T-cell (primary cell): Measurements from ENCODE around the gene PFKP. TPM values are rescaled to one million over a fixed set of nuclear protein-coding genes. Genes with fewer than 3 reads are reported as not detected.
A peak's percentile ranks its signal among the peaks of the same experiment; 100 is the strongest.

ENCODE experiments used
- ATAC-seq, 4 experiments: fragments of 200-7000 bp in 3 of 4; fragments of 150-1000 bp in 1 of 4; cut with Tn5 transposase; replicated peaks in 1 of 4; 1 replicate in 3 of 4; 2 replicates in 1 of 4; pipeline ENCODE4 v1.10.0; 2021; ENCODE audit warnings: moderate library complexity in 3 of 4, mild to moderate bottlenecking in 2 of 4, moderate number of reproducible peaks in 1 of 4
- CTCF ChIA-PET, 2 donors: fragments of 300-600 bp; sonication (Branson Sonifier 250); formaldehyde crosslinking; loops; one replicate each; lab custom pipeline; 2022; ENCODE audit warnings: antibody characterized with exemption in 2 of 2; lab: Charles Lee
- POLR2A ChIA-PET, 2 donors: fragments of 300-600 bp; sonication (Branson Sonifier 250); formaldehyde crosslinking; loops; one replicate each; lab custom pipeline; 2022; ENCODE audit warnings: antibody characterized with exemption in 2 of 2; lab: Charles Lee
- DNase-seq, 35 experiments: peaks; one replicate each; pipeline versions ENCODE4 v3.0.0 to v3.0.0-alpha.2; 2013 to 2023
- H3K27ac ChIP-seq: one replicate; pipeline ENCODE4 v1.5.1; 2013; ENCODE audit warnings: low read length
- H3K27me3 ChIP-seq, 2 experiments: replicated peaks in 1 of 2; 1 replicate in 1 of 2; 2 replicates in 1 of 2; pipeline versions ENCODE4 v1.6.1 to v1.7.0; 2013; ENCODE audit warnings: low read length in 1 of 2, mixed read lengths in 1 of 2; ENCODE audit not compliant: control insufficient read depth in 2 of 2, insufficient read depth in 2 of 2; ENCODE audit errors: extremely low read depth in 1 of 2
- H3K36me3 ChIP-seq, 2 donors: 1 replicate in 1 of 2; 2 replicates in 1 of 2; pipeline versions ENCODE4 v1.6.1 to v1.7.0; 2013; ENCODE audit warnings: low read length in 1 of 2; ENCODE audit not compliant: control insufficient read depth in 2 of 2, insufficient read depth in 1 of 2; ENCODE audit errors: extremely low read depth in 1 of 2
- H3K4me1 ChIP-seq, 2 experiments: 1 replicate in 1 of 2; 2 replicates in 1 of 2; pipeline versions ENCODE4 v1.6.1 to v1.7.0; 2013; ENCODE audit warnings: low read length in 2 of 2, mixed read lengths in 1 of 2; ENCODE audit not compliant: insufficient read depth in 2 of 2, control insufficient read depth in 1 of 2; ENCODE audit errors: extremely low read depth in 1 of 2
- H3K4me3 ChIP-seq, 2 donors: 1 replicate in 1 of 2; 2 replicates in 1 of 2; pipeline versions ENCODE4 v1.5.1 to v1.7.0; 2013; ENCODE audit warnings: mild to moderate bottlenecking in 2 of 2, low read length in 1 of 2, moderate library complexity in 1 of 2; ENCODE audit not compliant: control insufficient read depth in 1 of 2; ENCODE audit errors: extremely low read depth in 1 of 2
- H3K9me3 ChIP-seq: 2 replicates; pipeline ENCODE4 v1.7.0; 2013
- H3K27ac Mint-ChIP-seq, 2 donors: one replicate each; pipeline ENCODE4 v1.8.0; 2020 to 2021; ENCODE audit warnings: mild to moderate bottlenecking in 2 of 2, mixed read lengths in 2 of 2
- H3K27me3 Mint-ChIP-seq, 2 donors: one replicate each; pipeline ENCODE4 v1.8.0; 2021 to 2022; ENCODE audit warnings: mixed read lengths in 2 of 2
- H3K36me3 Mint-ChIP-seq: one replicate; pipeline ENCODE4 v1.8.0; 2021; ENCODE audit warnings: mixed read lengths
- H3K4me1 Mint-ChIP-seq, 3 donors: one replicate each; pipeline ENCODE4 v1.8.0; 2020 to 2022; ENCODE audit warnings: mixed read lengths in 3 of 3, mild to moderate bottlenecking in 1 of 3
- H3K4me3 Mint-ChIP-seq, 3 donors: one replicate each; pipeline ENCODE4 v1.8.0; 2020 to 2022; ENCODE audit warnings: mild to moderate bottlenecking in 3 of 3, mixed read lengths in 3 of 3, moderate library complexity in 3 of 3
- H3K9me3 Mint-ChIP-seq, 3 donors: one replicate each; pipeline ENCODE4 v1.8.0; 2020 to 2022; ENCODE audit warnings: mixed read lengths in 3 of 3
- WGBS: methylation state at CpG from one replicate; pipeline ENCODE4 v1.1.5; 2013; ENCODE audit warnings: missing lambda C conversion rate; ENCODE audit not compliant: insufficient coverage; 5-methylcytosine and 5-hydroxymethylcytosine counted together
- total RNA-seq, 35 experiments: library from RNA in 6 of 35; stranded (reverse) in 6 of 35; fragments of 120-200 nt in 1 of 35; gene quantifications; one replicate each; pipeline versions ENCODE4 v1.2.1 to v1.2.4 and lab custom pipeline; 2013 to 2026

PFKP gene
- total RNA-seq, 5 donors from 2014 or later (not counting 1 experiment from before 2014, with no cell fraction given), result 60.7 to 84.3 (median 70.2) TPM

DNA sequence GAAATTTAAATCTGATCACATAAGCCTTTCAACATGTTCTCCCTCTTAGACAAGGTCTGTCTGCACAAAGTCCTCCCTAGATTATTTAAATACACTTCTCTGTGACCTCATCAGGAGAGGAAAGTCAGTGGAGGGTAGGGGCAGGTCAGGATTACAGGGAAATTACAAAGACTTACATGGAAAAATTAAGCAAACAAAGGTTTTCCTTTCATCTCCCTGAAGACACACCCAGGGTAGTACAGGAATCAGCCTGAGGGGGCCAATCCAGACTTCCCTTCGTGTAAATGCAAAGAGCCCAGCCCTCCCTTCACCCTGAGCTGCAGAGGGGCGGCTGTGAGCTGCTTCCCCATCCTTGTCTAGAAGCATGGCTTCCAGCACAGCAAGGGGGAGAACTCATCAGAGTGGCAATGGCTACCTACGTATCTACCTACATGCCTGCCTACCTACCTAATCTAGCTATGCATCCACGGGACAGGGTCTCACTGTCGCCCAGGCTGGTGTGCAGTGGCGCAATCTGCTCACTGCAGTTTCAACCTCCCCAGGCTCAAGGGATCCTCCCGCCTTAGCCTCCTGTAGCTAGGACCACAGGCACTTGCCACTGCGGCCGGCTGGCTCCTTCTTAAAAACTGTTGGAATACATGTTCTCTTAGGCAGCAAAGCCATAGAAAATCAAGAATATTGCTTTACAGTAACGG lies 72.0 kb downstream of the PFKP start:
- peaks cover 71% of the 10 kb centered on the region for H3K36me3 Mint-ChIP-seq
- H3K27ac ChIP-seq, result no peak overlapping the region

GRCh38 chr10:3140280-3140679 lies 72.9 kb downstream of the PFKP start:
- no peaks in the 10 kb centered on the region for H3K4me1 Mint-ChIP-seq
- H3K27ac ChIP-seq, result no peak overlapping the region
- POLR2A ChIA-PET, result no interaction called here
- no peaks in the 10 kb centered on the region for H3K9me3 Mint-ChIP-seq
- no peak overlapping the region for H3K4me3 ChIP-seq
- no peaks in the 10 kb centered on the region for H3K27me3 Mint-ChIP-seq
- no peak overlapping the region for H3K4me3 Mint-ChIP-seq
- H3K27ac Mint-ChIP-seq, result peak overlapping the region in 1 of 2 donors; percentile 44
- WGBS, result 96% methylated on average over 8 of the region's 9 CpGs
- H3K36me3 Mint-ChIP-seq, result peaks cover 68% of the 10 kb centered on the region
- H3K4me1 ChIP-seq, result no peaks in the 10 kb centered on the region
- no peaks in the 10 kb centered on the region for H3K27me3 ChIP-seq
- CTCF ChIA-PET, result no interaction called here
- peaks cover 43 to 97% of the 10 kb centered on the region in 2 donors for H3K36me3 ChIP-seq
- ATAC-seq (no peak), DNase-seq (no peak)
- H3K9me3 ChIP-seq, result no peaks in the 10 kb centered on the region

More for the DNA sequence above, 72.0 kb downstream of the PFKP start:
- WGBS, result 98% methylated on average over 7 of the region's 10 CpGs
- Histone ChIP-seq H3K4me1 (no peaks in the 10 kb centered on the region), H3K27me3 (no peaks in the 10 kb centered on the region), H3K36me3 (peaks cover 38 to 97% of the 10 kb centered on the region in 2 donors), H3K9me3 (no peaks in the 10 kb centered on the region), H3K4me3 (no peak overlapping the region)
- CTCF ChIA-PET, result interaction anchor here in 1 of 2 donors (0.5 kb wide), 1 partner anchor 25 kb away, joined by 4 read pairs; no protein-coding TSS in a partner anchor
- H3K9me3 Mint-ChIP-seq, result no peaks in the 10 kb centered on the region
- H3K27ac Mint-ChIP-seq, result no peak overlapping the region
- no peak for DNase-seq
- H3K4me3 Mint-ChIP-seq, result no peak overlapping the region
- POLR2A ChIA-PET, result no interaction called here
- H3K4me1 Mint-ChIP-seq, result no peaks in the 10 kb centered on the region
- no peaks in the 10 kb centered on the region for H3K27me3 Mint-ChIP-seq
- ATAC-seq, result peak in 1 of 4 experiments; percentile 16

- Mint-ChIP-seq H3K4me3 (no peak overlapping the region), H3K36me3 (peaks cover 71% of the 10 kb centered on the region), H3K27ac (peak overlapping the region in 1 of 2 donors; percentile 2), H3K9me3 (no peaks in the 10 kb centered on the region), H3K27me3 (no peaks in the 10 kb centered on the region), H3K4me1 (no peaks in the 10 kb centered on the region)
- POLR2A ChIA-PET, result no interaction called here
- no peak for DNase-seq
- Histone ChIP-seq H3K4me3 (no peak overlapping the region), H3K9me3 (no peaks in the 10 kb centered on the region), H3K4me1 (no peaks in the 10 kb centered on the region), H3K27me3 (no peaks in the 10 kb centered on the region), H3K27ac (no peak overlapping the region), H3K36me3 (peaks cover 38 to 96% of the 10 kb centered on the region in 2 donors)
- CTCF ChIA-PET, result no interaction called here
- no peak for ATAC-seq
- 95% methylated on average over 14 of the region's 21 CpGs for WGBS
These were observed 74.1 kb downstream of the PFKP start for GRCh38 chr10:3141351-3142005.

GRCh38 chr10:3142146-3142875 lies 75.0 kb downstream of the PFKP start:
- peaks cover 74% of the 10 kb centered on the region for H3K36me3 Mint-ChIP-seq
- WGBS, result 91% methylated on average over 11 of the region's 14 CpGs
- H3K27me3 Mint-ChIP-seq, result no peaks in the 10 kb centered on the region
- Histone ChIP-seq H3K36me3 (peaks cover 36 to 96% of the 10 kb centered on the region in 2 donors), H3K27ac (no peak overlapping the region), H3K27me3 (no peaks in the 10 kb centered on the region), H3K9me3 (no peaks in the 10 kb centered on the region), H3K4me1 (no peaks in the 10 kb centered on the region), H3K4me3 (no peak overlapping the region)
- DNase-seq (no peak), ATAC-seq (no peak)
- peak overlapping the region in 1 of 2 donors; percentile 2 for H3K27ac Mint-ChIP-seq
- no peaks in the 10 kb centered on the region for H3K9me3 Mint-ChIP-seq
- no peaks in the 10 kb centered on the region for H3K4me1 Mint-ChIP-seq
- CTCF ChIA-PET, result no interaction called here
- POLR2A ChIA-PET, result interaction anchor here in 1 of 2 donors (0.6 kb wide), 1 partner anchor 117 kb away, joined by 3 read pairs; no protein-coding TSS in a partner anchor
- H3K4me3 Mint-ChIP-seq, result no peak overlapping the region

- Mint-ChIP-seq H3K4me1 (no peaks in the 10 kb centered on the region), H3K9me3 (no peaks in the 10 kb centered on the region), H3K4me3 (no peak overlapping the region), H3K27ac (no peak overlapping the region), H3K36me3 (peaks cover 75% of the 10 kb centered on the region), H3K27me3 (no peaks in the 10 kb centered on the region)
- WGBS, result 96% methylated on average over 16 of the region's 17 CpGs
- H3K9me3 ChIP-seq, result no peaks in the 10 kb centered on the region
- H3K27ac ChIP-seq, result no peak overlapping the region
- DNase-seq, result no peak
- no peak for ATAC-seq
- no peaks in the 10 kb centered on the region for H3K4me1 ChIP-seq
- H3K36me3 ChIP-seq, result peaks cover 34 to 96% of the 10 kb centered on the region in 2 donors
- no peak overlapping the region for H3K4me3 ChIP-seq
- ChIA-PET POLR2A (interaction anchor here in 1 of 2 donors (0.6 kb wide), 1 partner anchor 118 kb away, joined by 3 read pairs; no protein-coding TSS in a partner anchor), CTCF (no interaction called here)
- H3K27me3 ChIP-seq, result no peaks in the 10 kb centered on the region
These were observed 76.0 kb downstream of the PFKP start for GRCh38 chr10:3143366-3143765.

DNA sequence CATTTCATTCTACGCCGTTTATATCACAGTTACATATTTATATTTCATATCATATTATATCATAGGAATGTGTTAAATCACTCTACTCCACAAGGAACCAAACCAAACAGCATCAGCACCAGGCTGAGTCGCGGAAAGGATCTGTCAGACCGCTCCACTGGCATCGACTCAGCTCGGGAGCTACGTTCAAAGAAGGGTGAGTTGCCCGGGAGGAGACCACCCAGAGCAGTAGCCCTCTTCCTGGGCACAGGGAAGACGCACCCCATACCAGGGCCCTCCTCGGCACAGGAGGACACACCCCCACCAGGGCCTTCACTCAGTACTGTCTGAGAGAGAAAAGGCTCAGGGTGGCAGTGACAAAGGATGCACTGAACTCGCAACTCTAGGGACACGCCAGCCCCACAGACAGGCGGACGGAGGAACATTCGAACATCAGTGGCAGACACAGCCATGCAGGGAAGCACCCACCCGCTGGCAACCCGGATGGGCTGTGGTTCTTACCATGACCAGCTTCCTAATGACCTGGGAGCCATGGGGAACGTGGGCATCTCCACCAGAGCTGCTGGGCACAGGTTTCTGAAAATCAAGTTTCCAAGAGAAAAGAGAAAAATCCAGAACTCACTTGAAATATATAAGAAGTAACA lies 76.6 kb downstream of the PFKP start:
- Mint-ChIP-seq H3K27me3 (no peaks in the 10 kb centered on the region), H3K4me3 (no peak overlapping the region), H3K27ac (no peak overlapping the region), H3K4me1 (no peaks in the 10 kb centered on the region), H3K9me3 (no peaks in the 10 kb centered on the region), H3K36me3 (peaks cover 73% of the 10 kb centered on the region)
- no peaks in the 10 kb centered on the region for H3K27me3 ChIP-seq
- POLR2A ChIA-PET, result no interaction called here
- DNase-seq, result no peak
- H3K9me3 ChIP-seq, result no peaks in the 10 kb centered on the region
- no peak overlapping the region for H3K4me3 ChIP-seq
- peaks cover 36 to 96% of the 10 kb centered on the region in 2 donors for H3K36me3 ChIP-seq
- 95% methylated on average over 11 of the region's 19 CpGs for WGBS
- CTCF ChIA-PET, result no interaction called here
- ATAC-seq, result no peak
- no peak overlapping the region for H3K27ac ChIP-seq
- no peaks in the 10 kb centered on the region for H3K4me1 ChIP-seq
